OCI-LY3 (cell line): ENCODE data around the gene MACROD2.

Experiments
- H2AFZ ChIP-seq: fragments of 200-600, 300-600 bp; shearing (Covaris generic); 2 replicates; pipeline ENCODE4 v1.6.0; 2014; ENCODE audit warnings: antibody characterized with exemption, low read depth, low read length
- H3K27ac ChIP-seq: fragments of 200-600, 300-600 bp; sonication (generic); 2 replicates; pipeline ENCODE4 v1.5.1; 2014; ENCODE audit warnings: mild to moderate bottlenecking, low read length, moderate library complexity, mixed read lengths
- H3K27me3 ChIP-seq: fragments of 200-600, 300-600 bp; sonication (generic); 2 replicates; pipeline ENCODE4 v1.6.1; 2014; ENCODE audit warnings: low read depth, low read length, mixed read lengths
- H3K36me3 ChIP-seq: fragments of 200-600, 300-600 bp; sonication (generic); replicated peaks from 2 replicates; pipeline ENCODE3; 2014; ENCODE audit warnings: low read depth, low read length, mixed read lengths
- H3K4me1 ChIP-seq: fragments of 300-600, 200-600 bp; sonication (generic); 2 replicates; pipeline ENCODE4 v1.6.1; 2014; ENCODE audit warnings: low read length, mixed read lengths
- H3K4me2 ChIP-seq: fragments of 200-600, 300-600 bp; sonication (generic); 2 replicates; pipeline ENCODE4 v1.6.1; 2014; ENCODE audit warnings: low read length, mixed read lengths
- H3K4me3 ChIP-seq: fragments of 300-600, 200-600 bp; sonication (generic); 2 replicates; pipeline ENCODE4 v1.5.1; 2014; ENCODE audit warnings: antibody characterized with exemption, mild to moderate bottlenecking, low read length, moderate library complexity
- H3K79me2 ChIP-seq: fragments of 300-600, 200-600 bp; shearing (Covaris generic); 2 replicates; pipeline ENCODE4 v1.6.1; 2014; ENCODE audit warnings: mild to moderate bottlenecking, low read length, mixed read lengths
- H3K9ac ChIP-seq: fragments of 300-600, 200-600 bp; shearing (Covaris generic); 2 replicates; pipeline ENCODE4 v1.6.0; 2014; ENCODE audit warnings: mild to moderate bottlenecking, low read length, moderate library complexity
- H3K9me3 ChIP-seq: fragments of 200-600, 300-600 bp; shearing (Covaris generic); 2 replicates; pipeline ENCODE4 v1.6.1; 2014; ENCODE audit warnings: low read length, mixed read lengths; ENCODE audit not compliant: insufficient read depth
- H4K20me1 ChIP-seq: fragments of 200-600, 300-600 bp; sonication (generic); 2 replicates; pipeline ENCODE4 v1.6.1; 2016; ENCODE audit warnings: low read length, mixed read lengths; ENCODE audit not compliant: insufficient read depth
- EZH2phosphoT487 ChIP-seq: fragments of 200-600 bp; shearing (Covaris generic); IDR thresholded peaks from 2 replicates; pipeline ENCODE4 v1.6.1; 2018; ENCODE audit warnings: antibody characterized with exemption, mixed run types, low read depth
- TF ChIP-seq, protein P1 (sequence below): fragments of 200-600, 300-600 bp; sonication (generic); IDR thresholded peaks from 2 replicates; pipeline ENCODE4 v1.5.1; 2014; ENCODE audit warnings: antibody characterized with exemption, low read length, low read depth

Gene MACROD2

DNA sequence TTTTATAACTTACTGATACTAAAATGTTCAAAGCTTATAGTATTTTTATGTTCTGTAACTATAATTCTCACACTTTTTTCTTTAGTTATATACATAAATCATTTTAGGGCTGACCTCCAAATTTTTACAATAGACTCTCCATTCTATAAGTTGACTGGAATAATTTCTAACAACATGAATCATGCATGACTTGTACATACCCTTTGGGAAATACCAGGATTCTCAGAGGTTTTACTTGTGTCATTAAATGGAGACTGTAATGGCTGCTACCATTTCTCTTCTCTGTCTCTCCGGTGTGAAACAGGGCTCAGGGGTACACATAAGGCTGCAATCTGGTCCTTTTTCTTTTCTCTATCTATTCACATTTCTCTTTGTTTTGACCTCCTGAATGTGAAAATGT, 564.3 kb downstream of the MACROD2 start:
- H3K36me3 ChIP-seq: no peaks in the 10 kb centered on the region
- H4K20me1 ChIP-seq: no peaks in the 10 kb centered on the region
- no peaks in the 10 kb centered on the region for H3K4me1 ChIP-seq
- no peak overlapping the region for H3K27ac ChIP-seq
- no peak overlapping the region for H2AFZ ChIP-seq
- no peaks in the 10 kb centered on the region for H3K27me3 ChIP-seq
- TF ChIP-seq, protein P1, sequence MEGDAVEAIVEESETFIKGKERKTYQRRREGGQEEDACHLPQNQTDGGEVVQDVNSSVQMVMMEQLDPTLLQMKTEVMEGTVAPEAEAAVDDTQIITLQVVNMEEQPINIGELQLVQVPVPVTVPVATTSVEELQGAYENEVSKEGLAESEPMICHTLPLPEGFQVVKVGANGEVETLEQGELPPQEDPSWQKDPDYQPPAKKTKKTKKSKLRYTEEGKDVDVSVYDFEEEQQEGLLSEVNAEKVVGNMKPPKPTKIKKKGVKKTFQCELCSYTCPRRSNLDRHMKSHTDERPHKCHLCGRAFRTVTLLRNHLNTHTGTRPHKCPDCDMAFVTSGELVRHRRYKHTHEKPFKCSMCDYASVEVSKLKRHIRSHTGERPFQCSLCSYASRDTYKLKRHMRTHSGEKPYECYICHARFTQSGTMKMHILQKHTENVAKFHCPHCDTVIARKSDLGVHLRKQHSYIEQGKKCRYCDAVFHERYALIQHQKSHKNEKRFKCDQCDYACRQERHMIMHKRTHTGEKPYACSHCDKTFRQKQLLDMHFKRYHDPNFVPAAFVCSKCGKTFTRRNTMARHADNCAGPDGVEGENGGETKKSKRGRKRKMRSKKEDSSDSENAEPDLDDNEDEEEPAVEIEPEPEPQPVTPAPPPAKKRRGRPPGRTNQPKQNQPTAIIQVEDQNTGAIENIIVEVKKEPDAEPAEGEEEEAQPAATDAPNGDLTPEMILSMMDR: no peak
- TF ChIP-seq EZH2phosphoT487: no peak
- no peaks in the 10 kb centered on the region for H3K79me2 ChIP-seq
- no peak overlapping the region for H3K4me2 ChIP-seq
- no peaks in the 10 kb centered on the region for H3K9me3 ChIP-seq
- no peak overlapping the region for H3K4me3 ChIP-seq
- H3K9ac ChIP-seq: no peak overlapping the region

GRCh38 chr20:14561741-14562221, 566.5 kb downstream of the MACROD2 start:
- Histone ChIP-seq H3K27me3 (no peaks in the 10 kb centered on the region), H4K20me1 (no peaks in the 10 kb centered on the region), H3K9ac (no peak overlapping the region), H2AFZ (no peak overlapping the region), H3K4me1 (no peaks in the 10 kb centered on the region), H3K27ac (no peak overlapping the region), H3K9me3 (peaks cover 4% of the 10 kb centered on the region; the same call in 1 of the 2 replicates), H3K36me3 (no peaks in the 10 kb centered on the region), H3K4me3 (no peak overlapping the region), H3K79me2 (no peaks in the 10 kb centered on the region), H3K4me2 (no peak overlapping the region)
- TF ChIP-seq, protein P1: no peak
- TF ChIP-seq EZH2phosphoT487: no peak

DNA sequence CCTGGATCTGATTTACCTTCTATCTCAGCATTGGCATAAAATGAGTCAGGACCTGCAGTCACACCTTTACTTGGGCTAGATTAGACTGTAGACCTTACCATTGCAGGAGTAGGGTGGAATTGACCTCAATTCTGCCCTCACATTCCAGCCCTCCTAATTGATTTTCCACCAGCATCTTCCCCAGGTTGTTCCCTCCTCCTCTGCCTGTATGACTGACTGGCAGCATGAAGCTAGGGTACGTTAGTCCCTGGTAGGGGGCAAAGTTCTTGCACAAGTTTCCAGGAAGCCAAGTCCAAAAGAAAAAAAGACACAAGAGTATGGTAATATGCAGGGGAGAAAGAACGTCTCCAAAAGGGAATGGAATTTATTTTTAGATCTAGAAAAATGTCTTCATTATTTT, 567.7 kb downstream of the MACROD2 start:
- H3K4me3 ChIP-seq: no peak overlapping the region
- H3K36me3 ChIP-seq: no peaks in the 10 kb centered on the region
- no peaks in the 10 kb centered on the region for H4K20me1 ChIP-seq
- no peak overlapping the region for H3K4me2 ChIP-seq
- no peaks in the 10 kb centered on the region for H3K4me1 ChIP-seq
- no peak overlapping the region for H2AFZ ChIP-seq
- no peak overlapping the region for H3K9ac ChIP-seq
- TF ChIP-seq EZH2phosphoT487: no peak
- TF ChIP-seq, protein P1: no peak
- no peaks in the 10 kb centered on the region for H3K79me2 ChIP-seq
- peaks cover 4% of the 10 kb centered on the region; the same call in 1 of the 2 replicates for H3K9me3 ChIP-seq
- no peak overlapping the region for H3K27ac ChIP-seq
- H3K27me3 ChIP-seq: no peaks in the 10 kb centered on the region

- Histone ChIP-seq H3K9me3 (peaks cover 4% of the 10 kb centered on the region; the same call in 1 of the 2 replicates), H3K4me3 (no peak overlapping the region), H3K79me2 (no peaks in the 10 kb centered on the region), H3K9ac (no peak overlapping the region), H3K27ac (no peak overlapping the region), H3K27me3 (no peaks in the 10 kb centered on the region), H2AFZ (no peak overlapping the region), H3K36me3 (no peaks in the 10 kb centered on the region), H4K20me1 (no peaks in the 10 kb centered on the region), H3K4me1 (no peaks in the 10 kb centered on the region), H3K4me2 (no peak overlapping the region)
- no peak for TF ChIP-seq EZH2phosphoT487
These were observed 571.2 kb downstream of the MACROD2 start for GRCh38 chr20:14566505-14566904.
